Parathyroid adenoma (tissue), 2 donors: ENCODE measurements around the gene LPP.

Experiments used
- H2AFZ ChIP-seq: fragments of 300-600 bp; sonication (generic); one replicate; pipeline ENCODE4 v1.7.0; 2017; ENCODE audit warnings: antibody characterized with exemption, mild to moderate bottlenecking
- H3K27ac ChIP-seq: fragments of 300-600 bp; sonication (generic); one replicate; pipeline ENCODE4 v1.7.0; 2017
- H3K27me3 ChIP-seq: fragments of 300-600 bp; sonication (generic); one replicate; pipeline ENCODE4 v1.7.0; 2017; ENCODE audit warnings: low read length; ENCODE audit not compliant: control insufficient read depth, insufficient read depth
- H3K36me3 ChIP-seq: fragments of 300-600 bp; sonication (generic); one replicate; pipeline ENCODE4 v1.7.0; 2017; ENCODE audit warnings: low read length; ENCODE audit not compliant: control insufficient read depth, insufficient read depth
- H3K4me1 ChIP-seq: fragments of 300-600 bp; sonication (generic); one replicate; pipeline ENCODE4 v1.7.0; 2017; ENCODE audit warnings: control low read depth
- H3K4me2 ChIP-seq: fragments of 300-600 bp; sonication (generic); one replicate; pipeline ENCODE4 v1.7.0; 2017; ENCODE audit warnings: low read length
- H3K4me3 ChIP-seq: fragments of 300-600 bp; sonication (generic); one replicate; pipeline ENCODE4 v1.7.0; 2017; ENCODE audit warnings: low read depth, low read length
- H3K79me2 ChIP-seq: fragments of 300-600 bp; sonication (generic); one replicate; pipeline ENCODE4 v1.7.0; 2017; ENCODE audit warnings: control low read depth
- H3K9ac ChIP-seq: fragments of 300-600 bp; sonication (generic); one replicate; pipeline ENCODE4 v1.7.0; 2017; ENCODE audit warnings: mild to moderate bottlenecking
- H3K9me3 ChIP-seq: fragments of 300-600 bp; sonication (generic); one replicate; pipeline ENCODE4 v1.7.0; 2017; ENCODE audit warnings: low read length; ENCODE audit not compliant: control insufficient read depth
- CTCF ChIP-seq: fragments of 300-600 bp; sonication (generic); IDR thresholded peaks from one replicate; pipeline ENCODE4 v1.7.0; 2017; ENCODE audit warnings: antibody characterized with exemption, mild to moderate bottlenecking
- donor health status: primary hyperparathyroidism.

The LPP gene

GRCh38 chr3:188156056-188156455 is 2.1 kb downstream of the LPP start:
- Histone ChIP-seq H2AFZ (no peak overlapping the region), H3K4me3 (no peak overlapping the region), H3K79me2 (no peaks in the 10 kb centered on the region), H3K36me3 (no peaks in the 10 kb centered on the region), H3K27ac (no peak overlapping the region), H3K4me1 (peaks cover 14% of the 10 kb centered on the region), H3K9ac (no peak overlapping the region), H3K27me3 (no peaks in the 10 kb centered on the region), H3K9me3 (no peaks in the 10 kb centered on the region), H3K4me2 (no peak overlapping the region)
- TF ChIP-seq CTCF, result no peak

- no peak overlapping the region for H3K9ac ChIP-seq
- TF ChIP-seq CTCF, result no peak
- peak overlapping the region; percentile 52 for H3K4me2 ChIP-seq
- peaks cover 14% of the 10 kb centered on the region for H3K4me1 ChIP-seq
- H3K79me2 ChIP-seq, result no peaks in the 10 kb centered on the region
- no peaks in the 10 kb centered on the region for H3K36me3 ChIP-seq
- no peak overlapping the region for H2AFZ ChIP-seq
- no peak overlapping the region for H3K27ac ChIP-seq
- no peaks in the 10 kb centered on the region for H3K27me3 ChIP-seq
- no peak overlapping the region for H3K4me3 ChIP-seq
- no peaks in the 10 kb centered on the region for H3K9me3 ChIP-seq
These were observed 3.5 kb downstream of the LPP start for GRCh38 chr3:188157407-188157806.

- H3K27ac ChIP-seq, result no peak overlapping the region
- peaks cover 14% of the 10 kb centered on the region for H3K4me1 ChIP-seq
- no peak overlapping the region for H3K9ac ChIP-seq
- H3K36me3 ChIP-seq, result no peaks in the 10 kb centered on the region
- no peak overlapping the region for H2AFZ ChIP-seq
- TF ChIP-seq CTCF, result no peak
- H3K27me3 ChIP-seq, result no peaks in the 10 kb centered on the region
- H3K9me3 ChIP-seq, result no peaks in the 10 kb centered on the region
- H3K4me2 ChIP-seq, result peak overlapping the region; percentile 52
- H3K79me2 ChIP-seq, result peaks cover 4% of the 10 kb centered on the region
- no peak overlapping the region for H3K4me3 ChIP-seq
These were observed 4.0 kb downstream of the LPP start for GRCh38 chr3:188157971-188158370.

- Histone ChIP-seq H3K4me1 (peaks cover 14% of the 10 kb centered on the region), H3K9me3 (no peaks in the 10 kb centered on the region), H3K36me3 (no peaks in the 10 kb centered on the region), H2AFZ (no peak overlapping the region), H3K27ac (no peak overlapping the region), H3K4me2 (no peak overlapping the region), H3K9ac (no peak overlapping the region), H3K4me3 (no peak overlapping the region), H3K27me3 (no peaks in the 10 kb centered on the region), H3K79me2 (peaks cover 4% of the 10 kb centered on the region)
- TF ChIP-seq CTCF, result no peak
These were observed 4.9 kb downstream of the LPP start for GRCh38 chr3:188158731-188159310.

GRCh38 chr3:188160751-188161150 is 6.8 kb downstream of the LPP start:
- Histone ChIP-seq H2AFZ (no peak overlapping the region), H3K27ac (no peak overlapping the region), H3K36me3 (no peaks in the 10 kb centered on the region), H3K27me3 (no peaks in the 10 kb centered on the region), H3K9ac (no peak overlapping the region), H3K4me3 (no peak overlapping the region), H3K9me3 (no peaks in the 10 kb centered on the region), H3K79me2 (peaks cover 9% of the 10 kb centered on the region), H3K4me2 (no peak overlapping the region), H3K4me1 (peaks cover 17% of the 10 kb centered on the region)
- TF ChIP-seq CTCF, result no peak
